KG1 (cell line): ENCODE results near the gene PCSK5.
"Not testable (repeated sequence)": the region's sequence is repeated elsewhere in the genome, so short reads cannot be mapped to it uniquely, and the experiment has no call there.

Source experiments
- DNase-seq: peaks from one replicate; lab custom pipeline; 2025; lab: John Stamatoyannopoulos, UW

Gene PCSK5

DNA sequence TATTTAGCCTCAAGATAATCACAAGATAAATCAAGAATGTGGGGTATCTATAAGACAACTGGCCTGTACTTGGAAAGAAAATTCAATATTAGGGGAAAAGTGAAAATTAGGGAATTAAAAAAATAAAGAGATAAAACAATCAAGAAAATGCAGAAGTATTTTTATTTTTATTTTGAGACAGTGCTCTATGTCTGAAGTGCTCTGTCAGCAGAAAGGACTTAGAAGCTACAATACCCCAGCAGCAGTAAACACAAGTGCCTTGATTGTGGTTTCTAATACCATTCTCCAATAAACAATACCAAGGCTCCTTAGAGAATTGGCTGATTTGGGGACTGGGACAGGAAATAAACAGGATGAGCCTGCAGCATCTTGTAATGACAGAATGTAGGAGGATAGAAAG, 358.8 kb downstream of the PCSK5 start:
- no peak for DNase-seq

GRCh38 chr9:76255781-76256455, 365.4 kb downstream of the PCSK5 start:
- no peak for DNase-seq

GRCh38 chr9:76257311-76257710, 366.8 kb downstream of the PCSK5 start:
- no peak for DNase-seq

GRCh38 chr9:76266649-76267283, 376.3 kb downstream of the PCSK5 start:
- no peak for DNase-seq

- DNase-seq: no peak
Observed at GRCh38 chr9:76267284-76267652, 376.8 kb downstream of the PCSK5 start.

GRCh38 chr9:76269789-76270188, 379.3 kb downstream of the PCSK5 start:
- no peak for DNase-seq

DNA sequence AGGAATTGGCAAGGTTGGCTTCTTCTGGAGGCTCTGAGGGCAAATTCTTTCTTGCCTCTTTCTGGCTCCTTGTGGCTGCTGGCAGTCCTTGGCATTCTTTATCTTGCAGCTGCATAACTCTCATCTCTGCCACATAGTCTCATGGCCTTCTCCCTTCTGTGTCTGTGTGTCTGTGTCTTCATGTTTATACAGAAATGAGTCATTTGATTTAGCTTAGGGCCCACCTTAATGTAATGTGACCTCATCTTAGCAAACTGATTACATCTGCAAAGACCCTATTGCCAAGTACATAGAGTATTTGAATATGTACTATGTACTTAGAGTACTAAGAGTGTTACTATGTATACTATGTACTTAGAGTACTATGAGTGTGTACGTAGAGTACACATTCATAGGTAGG, 381.3 kb downstream of the PCSK5 start:
- DNase-seq: no peak

GRCh38 chr9:76289042-76289441, 398.6 kb downstream of the PCSK5 start:
- DNase-seq: no peak

DNA sequence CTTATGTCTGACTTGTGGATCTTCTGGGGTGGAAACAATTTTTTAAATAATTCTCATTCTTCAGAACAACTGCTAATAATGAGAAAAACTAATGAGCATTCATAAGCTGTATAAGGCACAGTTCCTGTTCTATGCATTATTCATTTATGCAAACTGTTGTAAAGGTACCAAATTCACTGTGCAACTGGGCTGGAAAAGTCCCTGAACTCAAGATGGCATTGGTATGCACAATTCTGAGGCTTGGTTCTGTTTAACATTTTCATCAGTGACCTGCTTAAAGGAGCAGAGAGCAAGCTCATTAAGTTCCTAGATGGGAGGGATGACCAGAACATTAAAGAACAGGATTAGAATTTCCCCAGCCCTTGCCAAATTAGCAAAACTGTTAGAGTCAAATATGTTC, 399.2 kb downstream of the PCSK5 start:
- DNase-seq: no peak

DNA sequence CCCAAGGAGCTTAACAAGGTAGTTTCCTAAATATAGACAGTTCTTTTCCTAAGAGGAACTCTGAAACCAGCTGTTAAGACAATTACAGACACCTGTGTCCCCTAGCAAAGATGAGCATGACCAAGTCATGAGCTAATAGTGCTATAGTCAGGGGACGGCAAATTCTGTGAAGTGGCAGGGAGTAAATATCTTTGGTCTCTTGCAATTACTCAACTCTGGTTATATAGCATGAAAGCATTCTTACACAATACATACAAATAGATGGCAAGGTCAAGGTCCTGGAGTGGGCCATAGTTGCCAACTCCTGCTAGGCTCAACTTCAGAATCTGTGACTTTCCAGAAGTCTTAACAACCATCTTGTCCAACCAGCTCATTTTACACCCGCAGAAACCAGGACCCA, 400.1 kb downstream of the PCSK5 start:
- no peak for DNase-seq

- no peak for DNase-seq
Observed at GRCh38 chr9:76292246-76292645, 401.8 kb downstream of the PCSK5 start.

DNA sequence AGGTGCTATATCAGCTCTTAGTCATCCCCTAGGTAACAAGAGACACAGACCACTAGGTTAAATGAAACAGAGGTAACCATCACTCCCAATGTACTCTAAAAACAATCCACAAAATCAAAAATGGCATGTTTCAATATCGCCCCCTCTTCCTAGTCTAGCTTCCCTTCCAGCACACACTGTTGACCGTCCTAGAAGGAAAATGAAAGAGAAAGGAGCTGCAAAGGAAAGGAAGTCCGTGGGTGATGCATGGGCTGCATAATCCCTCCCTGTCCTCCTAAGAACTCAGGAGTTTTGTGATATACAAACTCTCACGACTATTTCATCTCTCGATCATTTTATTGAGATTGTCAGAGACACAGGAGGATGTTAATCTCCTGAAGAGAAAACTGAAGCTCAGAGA, 402.2 kb downstream of the PCSK5 start:
- DNase-seq: no peak

GRCh38 chr9:76294301-76294700, 403.8 kb downstream of the PCSK5 start:
- DNase-seq: no peak

DNA sequence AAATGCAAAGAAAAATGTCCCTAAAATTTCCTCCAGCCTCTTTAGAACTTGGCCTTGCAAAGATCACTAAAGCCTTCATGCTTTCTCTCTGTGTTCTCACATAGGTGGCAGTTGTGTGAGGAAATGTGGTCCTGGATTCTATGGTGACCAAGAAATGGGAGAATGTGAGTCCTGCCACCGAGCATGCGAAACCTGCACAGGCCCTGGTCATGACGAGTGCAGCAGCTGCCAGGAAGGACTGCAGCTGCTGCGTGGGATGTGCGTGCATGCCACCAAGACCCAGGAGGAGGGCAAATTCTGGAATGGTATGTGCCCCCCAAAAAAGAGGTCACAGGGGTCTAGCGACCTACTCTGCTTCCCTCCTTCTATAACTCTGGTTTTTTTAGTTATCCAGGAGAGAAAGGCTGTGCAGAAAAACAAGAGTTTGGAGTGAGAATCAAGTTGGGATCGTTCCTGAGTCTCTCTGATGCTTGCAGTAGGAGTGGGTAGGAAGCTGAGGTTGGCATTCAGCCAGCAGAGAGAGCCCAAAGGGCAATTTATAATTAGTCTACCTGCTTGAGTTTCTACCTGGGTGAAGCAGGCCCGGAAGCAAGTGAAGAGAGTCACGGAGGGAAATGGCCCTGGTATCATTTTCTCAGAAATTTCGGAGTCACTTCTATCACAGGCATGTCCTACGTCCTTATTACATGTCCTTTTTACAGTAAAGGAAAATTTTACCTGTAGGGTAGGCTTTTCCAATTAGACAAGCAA, 406.3 kb downstream of the PCSK5 start:
- no peak for DNase-seq

DNA sequence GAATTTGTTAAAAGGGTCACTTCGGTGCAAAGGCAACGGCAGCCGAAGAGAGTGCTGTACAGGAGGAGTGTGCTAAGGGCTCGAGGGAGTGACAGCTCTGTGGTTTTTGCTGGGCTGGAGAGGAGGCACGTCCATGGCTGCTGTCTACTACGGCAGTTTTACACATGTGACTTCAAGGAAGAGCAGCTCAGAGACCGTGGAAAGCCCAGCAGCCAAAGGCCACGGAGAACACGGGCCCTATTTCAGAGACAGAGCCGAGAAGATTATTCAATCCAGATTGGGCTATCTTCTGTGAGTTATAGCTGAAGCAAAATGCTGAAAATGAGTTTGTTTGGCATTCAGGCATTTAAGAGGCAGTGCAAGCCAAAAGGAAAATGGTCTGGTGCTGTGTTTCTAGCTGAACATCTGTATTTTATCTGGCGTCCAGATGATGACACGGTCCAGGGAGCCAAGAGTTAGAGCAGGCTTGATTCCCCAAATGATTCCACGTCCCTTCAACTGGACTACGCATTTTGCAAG, 407.3 kb downstream of the PCSK5 start:
- DNase-seq: no peak

- DNase-seq: no peak
Observed at GRCh38 chr9:76298521-76299144, 408.2 kb downstream of the PCSK5 start.

DNA sequence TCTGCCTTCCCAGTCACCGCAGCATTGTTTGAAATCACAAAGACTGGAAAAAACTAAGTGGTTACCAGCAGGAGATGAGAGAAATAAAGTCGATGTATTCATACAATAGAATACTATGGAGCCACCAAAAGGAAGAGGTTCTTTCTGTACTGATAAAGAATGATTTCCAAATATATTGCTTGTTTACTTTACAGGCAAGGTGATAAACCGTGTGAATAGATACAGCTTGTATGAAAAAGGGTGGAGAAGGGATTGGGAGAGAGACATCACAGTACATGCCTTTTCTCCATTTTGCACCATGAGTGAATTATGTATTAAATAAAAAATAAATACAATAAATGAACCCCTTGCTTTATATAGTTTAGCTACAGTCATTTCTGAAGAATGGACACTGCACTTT, 412.1 kb downstream of the PCSK5 start:
- DNase-seq: no peak

- peak; percentile 15 for DNase-seq
Observed at GRCh38 chr9:76302947-76303550, 412.6 kb downstream of the PCSK5 start.

DNA sequence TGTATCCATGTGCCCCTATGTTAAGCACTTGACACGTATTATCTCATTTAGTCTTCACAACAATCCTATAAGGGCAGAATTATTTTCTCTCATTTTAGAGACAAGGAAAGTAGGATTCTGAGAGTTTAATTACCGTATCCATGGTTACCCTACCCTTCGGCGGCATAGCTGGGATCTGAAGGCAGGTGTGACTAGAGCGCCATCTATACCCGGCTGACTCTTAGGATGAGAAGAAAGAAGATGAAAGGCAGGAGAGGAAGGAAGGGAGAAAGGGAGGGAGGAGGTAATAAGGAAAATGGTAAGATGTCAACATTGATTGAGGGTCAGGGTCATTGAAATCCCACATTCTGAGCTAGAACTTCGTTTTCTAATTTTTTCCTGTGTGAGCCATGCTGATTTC, 416.6 kb downstream of the PCSK5 start:
- not testable (repeated sequence) for DNase-seq

- no peak for DNase-seq
Observed at GRCh38 chr9:76310577-76310976, 420.1 kb downstream of the PCSK5 start.

GRCh38 chr9:76310991-76311390, 420.5 kb downstream of the PCSK5 start:
- no peak for DNase-seq

DNA sequence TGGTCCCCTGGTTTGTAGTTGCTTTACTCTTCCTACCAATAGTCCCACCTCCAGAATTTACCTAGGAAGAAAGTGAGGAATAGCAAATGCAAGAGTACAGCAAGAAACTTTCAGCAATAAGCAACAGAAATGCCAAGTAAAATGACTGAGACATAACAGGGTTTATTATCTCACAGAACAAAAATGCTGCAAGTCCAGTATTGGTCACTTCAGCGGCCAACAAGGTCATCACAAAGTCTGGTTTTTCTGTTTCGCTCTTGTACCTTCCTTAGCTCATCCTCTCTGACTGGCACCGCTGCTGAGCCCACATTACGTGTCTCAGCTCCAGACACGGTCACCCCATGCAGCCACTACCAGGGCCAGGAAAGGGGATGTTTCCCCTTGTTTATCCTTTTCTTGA, 421.1 kb downstream of the PCSK5 start:
- DNase-seq: no peak
